Neuronal stem cell (in vitro differentiated cells): Measurements from ENCODE around the gene ZNF17.

Source experiments
- DNase-seq: peaks from one replicate; pipeline ENCODE4 v3.0.0-alpha.2; 2013; ENCODE audit warnings: low spot score
- H2AFZ ChIP-seq: one replicate; pipeline ENCODE4 v1.6.1; 2013; ENCODE audit warnings: mild to moderate bottlenecking, low read length, inconsistent platforms
- H2AK5ac ChIP-seq: 2 replicates; pipeline ENCODE4 v1.6.1; 2013; ENCODE audit warnings: low read depth, mild to moderate bottlenecking, inconsistent platforms, low read length, moderate library complexity, mixed read lengths
- H2BK120ac ChIP-seq: 2 replicates; pipeline ENCODE4 v1.6.1; 2013; ENCODE audit warnings: low read depth, mild to moderate bottlenecking, inconsistent platforms, low read length, moderate library complexity, mixed read lengths
- H2BK12ac ChIP-seq: one replicate; pipeline ENCODE4 v1.6.1; 2013; ENCODE audit warnings: low read length, inconsistent platforms
- H2BK15ac ChIP-seq: 2 replicates; pipeline ENCODE4 v1.6.1; 2013; ENCODE audit warnings: mild to moderate bottlenecking, low read length, inconsistent platforms, mixed read lengths
- H2BK5ac ChIP-seq: one replicate; pipeline ENCODE4 v1.6.1; 2013; ENCODE audit warnings: inconsistent platforms, mild to moderate bottlenecking, low read length, moderate library complexity
- H3K14ac ChIP-seq: one replicate; pipeline ENCODE4 v1.6.1; 2013; ENCODE audit warnings: low read length, inconsistent platforms
- H3K18ac ChIP-seq: 2 replicates; pipeline ENCODE4 v1.6.1; 2013; ENCODE audit warnings: low read length, inconsistent platforms
- H3K23ac ChIP-seq: 2 replicates; pipeline ENCODE4 v1.6.1; 2013; ENCODE audit warnings: low read depth, mild to moderate bottlenecking, mixed read lengths, low read length, inconsistent platforms; ENCODE audit not compliant: poor library complexity
- H3K27ac ChIP-seq: replicated peaks from 3 replicates; pipeline ENCODE4 v1.5.1; 2013; ENCODE audit warnings: low read length, inconsistent platforms
- H3K27me3 ChIP-seq, 3 experiments: 2 replicates each; pipeline ENCODE4 v1.6.1; 2013; ENCODE audit warnings: low read length in 3 of 3, mild to moderate bottlenecking in 2 of 3, inconsistent platforms in 1 of 3, low read depth in 1 of 3, mixed read lengths in 1 of 3, moderate library complexity in 1 of 3; ENCODE audit not compliant: control insufficient read depth in 3 of 3, insufficient read depth in 3 of 3
- H3K36me3 ChIP-seq, 2 donors: replicated peaks in 1 of 2; 2 replicates each; pipeline ENCODE4 v1.6.1; 2013; ENCODE audit warnings: low read length in 2 of 2; ENCODE audit not compliant: control insufficient read depth in 2 of 2, insufficient read depth in 2 of 2
- H3K4ac ChIP-seq: 2 replicates; pipeline ENCODE4 v1.6.1; 2013; ENCODE audit warnings: inconsistent platforms, mild to moderate bottlenecking, low read length, moderate library complexity
- H3K4me1 ChIP-seq, 2 donors: 1 replicate in 1 of 2; 2 replicates in 1 of 2; pipeline ENCODE4 v1.6.1; 2013; ENCODE audit warnings: low read length in 2 of 2, low read depth in 1 of 2; ENCODE audit not compliant: control insufficient read depth in 2 of 2, insufficient read depth in 1 of 2
- H3K4me2 ChIP-seq: one replicate; pipeline ENCODE4 v1.6.1; 2013; ENCODE audit warnings: mild to moderate bottlenecking, low read length, inconsistent platforms; ENCODE audit not compliant: insufficient read depth, poor library complexity, severe bottlenecking
- H3K4me3 ChIP-seq, 2 donors: 2 replicates each; pipeline ENCODE4 v1.5.1; 2013; ENCODE audit warnings: low read length in 2 of 2, mild to moderate bottlenecking in 2 of 2, inconsistent platforms in 1 of 2, moderate library complexity in 1 of 2
- H3K79me1 ChIP-seq: one replicate; pipeline ENCODE4 v1.6.1; 2013; ENCODE audit warnings: low read depth, mild to moderate bottlenecking, inconsistent platforms, low read length, moderate library complexity
- H3K9ac ChIP-seq: one replicate; pipeline ENCODE4 v1.6.1; 2013; ENCODE audit warnings: mild to moderate bottlenecking, low read depth, low read length, inconsistent platforms; ENCODE audit not compliant: poor library complexity
- H3K9me3 ChIP-seq, 2 donors: replicated peaks in 1 of 2; 2 replicates each; pipeline versions ENCODE3 to v1.6.1; 2013; ENCODE audit warnings: low read length in 2 of 2, mild to moderate bottlenecking in 2 of 2, inconsistent platforms in 1 of 2, low read depth in 1 of 2, mixed read lengths in 1 of 2, moderate library complexity in 1 of 2; ENCODE audit not compliant: control insufficient read depth in 2 of 2, insufficient read depth in 1 of 2
- H4K8ac ChIP-seq: one replicate; pipeline ENCODE4 v1.6.1; 2013; ENCODE audit warnings: low read depth, mild to moderate bottlenecking, inconsistent platforms, low read length, moderate library complexity
- H4K91ac ChIP-seq: one replicate; pipeline ENCODE4 v1.6.1; 2013; ENCODE audit warnings: low read length, low read depth, mild to moderate bottlenecking, inconsistent platforms; ENCODE audit not compliant: poor library complexity
- WGBS, 2 donors: extraction: QIAGEN DNeasy Blood & Tissue Kit; methylation state at CpG; one replicate each; pipeline ENCODE4 v1.1.7; 2013; ENCODE audit warnings: missing lambda C conversion rate in 2 of 2, mixed read lengths in 1 of 2; ENCODE audit not compliant: insufficient read length in 2 of 2, insufficient replicate concordance in 1 of 2; ENCODE audit errors: extremely low coverage in 2 of 2; 5-methylcytosine and 5-hydroxymethylcytosine counted together

Gene ZNF17

GRCh38 chr19:57403737-57404563 is 7.0 kb upstream of the ZNF17 start:
- H3K27me3 ChIP-seq = no peaks in the 10 kb centered on the region
- H3K79me1 ChIP-seq = no peaks in the 10 kb centered on the region
- H3K14ac ChIP-seq = no peak overlapping the region
- no peak overlapping the region for H3K4me2 ChIP-seq
- H3K36me3 ChIP-seq = peaks cover 6 to 38% of the 10 kb centered on the region in 2 donors
- H3K4me1 ChIP-seq = no peaks in the 10 kb centered on the region
- no peak overlapping the region for H3K4me3 ChIP-seq
- H3K27ac ChIP-seq = no peak overlapping the region
- no peak overlapping the region for H2BK5ac ChIP-seq
- DNase-seq = no peak
- no CpG with 5 or more reads among the region's 9 CpGs for WGBS, 2 donors
- H2BK15ac ChIP-seq = no peak overlapping the region
- no peak overlapping the region for H3K18ac ChIP-seq
- no peak overlapping the region for H2BK12ac ChIP-seq
- H3K23ac ChIP-seq = no peak overlapping the region
- no peak overlapping the region for H3K9ac ChIP-seq
- no peak overlapping the region for H3K4ac ChIP-seq
- peaks cover 0 to 35% of the 10 kb centered on the region in 2 donors for H3K9me3 ChIP-seq
- no peak overlapping the region for H4K91ac ChIP-seq
- H2BK120ac ChIP-seq = no peak overlapping the region
- no peak overlapping the region for H2AFZ ChIP-seq
- no peak overlapping the region for H2AK5ac ChIP-seq
- H4K8ac ChIP-seq = no peak overlapping the region

DNA sequence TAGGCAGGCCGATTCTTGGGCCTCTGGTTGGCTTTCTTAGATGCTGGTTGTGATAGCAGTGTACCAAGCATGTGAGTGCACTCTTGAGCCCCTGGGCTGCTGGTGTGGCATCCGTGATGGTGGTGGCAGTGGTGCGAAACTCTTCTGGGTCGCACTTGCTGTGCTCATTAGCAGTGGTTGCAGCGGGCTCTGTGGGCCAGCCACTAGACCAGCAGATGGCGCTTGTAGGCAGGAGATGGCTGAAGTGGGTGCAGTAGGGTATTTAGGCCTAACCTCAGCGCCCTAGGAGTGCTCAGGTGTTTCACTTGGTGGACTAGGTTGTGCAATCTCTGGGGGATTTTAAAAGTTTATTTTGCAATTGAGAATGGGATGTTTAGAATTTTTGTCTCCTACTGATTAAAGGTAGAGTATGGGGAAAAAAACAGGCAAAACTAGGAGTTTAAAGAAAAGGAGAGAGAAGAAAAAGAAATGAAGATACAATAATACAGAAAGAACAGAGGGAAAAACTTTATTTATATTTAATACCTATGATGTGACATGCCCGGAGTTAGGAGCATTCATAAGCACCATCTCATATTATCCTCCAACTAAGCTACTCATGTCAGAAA is 4.3 kb upstream of the ZNF17 start:
- H2BK120ac ChIP-seq = no peak overlapping the region
- H3K4me2 ChIP-seq = no peak overlapping the region
- H3K4ac ChIP-seq = no peak overlapping the region
- H3K27ac ChIP-seq = no peak overlapping the region
- no peak overlapping the region for H2BK12ac ChIP-seq
- H3K9ac ChIP-seq = no peak overlapping the region
- no peak overlapping the region for H3K14ac ChIP-seq
- no peak overlapping the region for H2AK5ac ChIP-seq
- no peak overlapping the region for H2BK5ac ChIP-seq
- H3K4me1 ChIP-seq = peaks cover 0 to 3% of the 10 kb centered on the region in 2 donors
- H3K36me3 ChIP-seq = peaks cover 0 to 14% of the 10 kb centered on the region in 2 donors
- no peak overlapping the region for H4K8ac ChIP-seq
- H3K23ac ChIP-seq = no peak overlapping the region
- H3K79me1 ChIP-seq = peaks cover 2% of the 10 kb centered on the region
- H2AFZ ChIP-seq = no peak overlapping the region
- no peak overlapping the region for H3K18ac ChIP-seq
- peak; percentile 58 for DNase-seq
- no peak overlapping the region for H4K91ac ChIP-seq
- H3K4me3 ChIP-seq = no peak overlapping the region
- no peaks in the 10 kb centered on the region for H3K27me3 ChIP-seq
- WGBS, 2 donors = no CpG with 5 or more reads among the region's 8 CpGs
- H2BK15ac ChIP-seq = no peak overlapping the region
- peaks cover 0 to 19% of the 10 kb centered on the region in 2 donors for H3K9me3 ChIP-seq

DNA sequence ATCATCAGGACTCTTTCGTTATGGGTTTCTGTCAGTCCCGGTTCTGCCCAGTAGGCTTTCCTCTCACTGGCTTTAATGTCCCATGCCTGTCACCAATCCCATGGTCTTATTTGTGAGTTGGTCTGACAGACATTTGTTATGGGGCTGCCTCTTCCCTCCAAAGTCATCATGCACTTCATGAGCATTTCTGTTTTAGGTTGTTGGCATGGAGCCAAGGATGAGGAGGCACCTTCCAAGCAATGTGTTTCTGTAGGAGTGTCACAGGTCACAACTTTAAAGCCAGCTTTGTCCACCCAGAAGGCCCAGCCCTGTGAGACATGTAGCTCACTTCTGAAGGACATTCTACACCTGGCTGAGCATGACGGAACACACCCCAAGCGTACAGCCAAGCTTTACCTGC is 8.5 kb downstream of the ZNF17 start:
- no peak overlapping the region for H3K18ac ChIP-seq
- WGBS, 2 donors = no CpG with 5 or more reads among the region's 4 CpGs
- no peak overlapping the region for H2AFZ ChIP-seq
- no peak overlapping the region for H4K8ac ChIP-seq
- H2AK5ac ChIP-seq = no peak overlapping the region
- H3K9me3 ChIP-seq = peaks cover 3 to 27% of the 10 kb centered on the region in 2 donors
- no peaks in the 10 kb centered on the region for H3K79me1 ChIP-seq
- H3K27me3 ChIP-seq = no peaks in the 10 kb centered on the region
- no peak overlapping the region for H3K4ac ChIP-seq
- H3K4me3 ChIP-seq = no peak overlapping the region
- H3K14ac ChIP-seq = no peak overlapping the region
- no peak overlapping the region for H2BK120ac ChIP-seq
- H3K23ac ChIP-seq = no peak overlapping the region
- no peak overlapping the region for H3K27ac ChIP-seq
- H2BK15ac ChIP-seq = no peak overlapping the region
- no peak overlapping the region for H3K4me2 ChIP-seq
- H4K91ac ChIP-seq = no peak overlapping the region
- H3K36me3 ChIP-seq = peaks cover 25 to 70% of the 10 kb centered on the region in 2 donors
- no peak for DNase-seq
- no peak overlapping the region for H3K9ac ChIP-seq
- H2BK12ac ChIP-seq = no peak overlapping the region
- H2BK5ac ChIP-seq = no peak overlapping the region
- no peaks in the 10 kb centered on the region for H3K4me1 ChIP-seq

GRCh38 chr19:57421037-57421436 is 10.1 kb downstream of the ZNF17 start:
- no peak for DNase-seq
- WGBS, 2 donors = no CpG with 5 or more reads among the region's 3 CpGs
- H3K9ac ChIP-seq = no peak overlapping the region

More at GRCh38 chr19:57421037-57421436, 10.1 kb downstream of the ZNF17 start:
- no peak overlapping the region for H3K23ac ChIP-seq
- H3K4me3 ChIP-seq = no peak overlapping the region
- no peaks in the 10 kb centered on the region for H3K4me1 ChIP-seq
- H3K27me3 ChIP-seq = no peaks in the 10 kb centered on the region
- H2BK5ac ChIP-seq = no peak overlapping the region
- H3K9me3 ChIP-seq = peaks cover 3 to 27% of the 10 kb centered on the region in 2 donors
- H3K18ac ChIP-seq = no peak overlapping the region
- no peak overlapping the region for H3K4me2 ChIP-seq
- H2BK12ac ChIP-seq = no peak overlapping the region
- no peak overlapping the region for H3K14ac ChIP-seq
- H2AK5ac ChIP-seq = no peak overlapping the region
- no peak overlapping the region for H2BK120ac ChIP-seq
- no peak overlapping the region for H4K91ac ChIP-seq
- H4K8ac ChIP-seq = no peak overlapping the region
- no peak overlapping the region for H2AFZ ChIP-seq
- H3K36me3 ChIP-seq = peaks cover 25 to 59% of the 10 kb centered on the region in 2 donors
- no peak overlapping the region for H2BK15ac ChIP-seq
- H3K79me1 ChIP-seq = no peaks in the 10 kb centered on the region
- no peak overlapping the region for H3K4ac ChIP-seq
- H3K27ac ChIP-seq = no peak overlapping the region
